ENCODE data around the gene COQ9.

COQ9 gene

DNA sequence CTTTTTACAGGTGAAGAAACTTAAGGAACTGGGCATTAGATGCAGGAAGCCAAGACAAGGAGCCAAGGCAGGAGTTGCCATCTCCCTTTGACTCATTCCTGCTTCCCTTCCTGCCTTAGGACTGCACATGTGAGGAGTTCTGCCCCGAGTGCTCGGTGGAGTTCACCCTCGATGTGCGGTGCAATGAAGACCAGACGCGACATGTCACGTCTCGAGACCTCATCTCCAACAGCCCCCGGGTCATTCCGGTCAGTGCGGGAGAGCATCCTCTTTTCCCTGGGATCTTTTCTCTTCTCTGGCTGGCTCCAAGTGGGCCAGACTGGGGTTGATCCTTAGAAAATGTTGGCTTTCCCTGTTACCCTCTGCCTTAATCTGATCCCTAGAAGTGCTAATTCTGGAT is 21.8 kb downstream of the COQ9 start:
- Histone ChIP-seq H3K9ac (ENCODE audit: low read length) (no peak overlapping the region), H3K4me3 (ENCODE audit: low read length) (no peak overlapping the region), H3K27ac (ENCODE audit: low read depth, low read length) (no peak overlapping the region), H3K27me3 (ENCODE audit: control insufficient read depth, insufficient read depth, low read length) (no peaks in the 10 kb centered on the region), H3K4me1 (ENCODE audit: control insufficient read depth, insufficient read depth, low read length) (peaks cover 3% of the 10 kb centered on the region), H3K36me3 (ENCODE audit: control insufficient read depth, insufficient read depth, low read length) (peaks cover 39% of the 10 kb centered on the region)

DNA sequence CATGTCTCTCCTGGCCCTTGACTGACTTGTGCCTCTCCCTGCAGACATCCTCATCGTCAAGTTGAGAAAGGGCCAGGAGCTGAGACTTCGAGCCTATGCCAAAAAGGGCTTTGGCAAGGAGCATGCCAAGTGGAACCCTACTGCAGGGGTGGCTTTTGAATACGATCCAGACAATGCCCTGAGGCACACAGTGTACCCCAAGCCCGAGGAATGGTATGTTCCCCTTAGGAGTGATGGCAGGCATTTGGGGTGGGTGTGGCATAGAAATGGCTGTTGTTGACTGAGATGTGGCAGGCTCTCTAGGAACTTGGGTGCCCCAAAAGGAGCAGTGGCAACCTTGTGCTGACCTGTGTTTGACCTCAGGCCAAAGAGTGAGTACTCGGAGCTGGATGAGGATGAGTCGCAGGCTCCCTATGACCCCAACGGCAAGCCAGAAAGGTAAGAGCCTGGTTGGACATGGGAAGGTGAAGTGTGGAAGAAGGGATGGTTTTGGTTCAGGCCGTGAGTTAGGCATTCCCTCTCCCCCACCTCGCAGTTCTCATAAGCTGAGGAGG is 22.7 kb downstream of the COQ9 start:
- H3K4me3 ChIP-seq (ENCODE audit: low read length): no peak overlapping the region
- H3K4me1 ChIP-seq (ENCODE audit: control insufficient read depth, insufficient read depth, low read length): peaks cover 1% of the 10 kb centered on the region
- H3K36me3 ChIP-seq (ENCODE audit: control insufficient read depth, insufficient read depth, low read length): peaks cover 38% of the 10 kb centered on the region
- no peak overlapping the region for H3K9ac ChIP-seq (ENCODE audit: low read length)
- H3K27ac ChIP-seq (ENCODE audit: low read depth, low read length): no peak overlapping the region
- H3K27me3 ChIP-seq (ENCODE audit: control insufficient read depth, insufficient read depth, low read length): no peaks in the 10 kb centered on the region

DNA sequence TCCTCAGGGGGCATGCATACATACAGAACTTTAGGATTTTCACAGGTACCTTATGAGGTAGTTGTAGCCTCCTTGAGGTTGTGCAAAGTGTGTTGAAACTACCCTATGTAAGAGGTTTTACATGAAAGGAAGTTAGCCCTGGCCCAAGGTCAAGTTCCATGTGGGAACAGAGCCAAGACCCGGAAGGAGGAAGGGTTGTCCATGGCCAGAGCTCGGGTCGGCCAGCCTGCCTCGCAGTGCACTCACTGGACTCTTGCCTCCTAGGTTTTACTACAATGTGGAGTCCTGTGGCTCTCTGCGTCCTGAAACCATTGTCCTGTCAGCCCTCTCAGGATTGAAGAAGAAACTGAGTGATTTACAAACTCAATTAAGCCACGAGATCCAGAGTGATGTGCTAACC is 23.4 kb downstream of the COQ9 start:
- Histone ChIP-seq H3K9ac (ENCODE audit: low read length) (no peak overlapping the region), H3K4me3 (ENCODE audit: low read length) (no peak overlapping the region), H3K36me3 (ENCODE audit: control insufficient read depth, insufficient read depth, low read length) (peaks cover 36% of the 10 kb centered on the region), H3K27me3 (ENCODE audit: control insufficient read depth, insufficient read depth, low read length) (no peaks in the 10 kb centered on the region), H3K4me1 (ENCODE audit: control insufficient read depth, insufficient read depth, low read length) (no peaks in the 10 kb centered on the region), H3K27ac (ENCODE audit: low read depth, low read length) (no peak overlapping the region)

DNA sequence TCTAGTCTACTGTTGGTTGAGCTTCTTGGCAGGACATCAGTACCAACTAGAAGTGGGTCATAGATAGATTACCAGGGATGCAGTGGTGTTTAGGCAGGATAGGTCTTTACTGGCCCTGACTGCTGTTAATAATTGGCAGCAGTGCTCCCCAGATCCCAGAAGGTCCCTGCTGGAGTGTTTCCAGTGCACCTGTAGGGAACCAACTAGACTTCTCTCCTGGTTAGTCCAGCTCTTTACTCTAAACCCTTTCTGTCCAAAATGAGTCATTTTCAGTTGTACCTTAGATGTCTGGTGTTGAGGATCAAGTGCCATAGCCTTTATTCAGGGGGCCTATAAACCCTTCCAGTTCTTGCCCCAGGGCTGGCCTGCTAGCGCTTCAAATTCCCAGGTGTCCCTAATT is 23.9 kb downstream of the COQ9 start:
- H3K9ac ChIP-seq (ENCODE audit: low read length): no peak overlapping the region
- H3K4me1 ChIP-seq (ENCODE audit: control insufficient read depth, insufficient read depth, low read length): no peaks in the 10 kb centered on the region
- H3K4me3 ChIP-seq (ENCODE audit: low read length): no peak overlapping the region
- peaks cover 33% of the 10 kb centered on the region for H3K36me3 ChIP-seq (ENCODE audit: control insufficient read depth, insufficient read depth, low read length)
- H3K27ac ChIP-seq (ENCODE audit: low read depth, low read length): no peak overlapping the region
- H3K27me3 ChIP-seq (ENCODE audit: control insufficient read depth, insufficient read depth, low read length): no peaks in the 10 kb centered on the region

DNA sequence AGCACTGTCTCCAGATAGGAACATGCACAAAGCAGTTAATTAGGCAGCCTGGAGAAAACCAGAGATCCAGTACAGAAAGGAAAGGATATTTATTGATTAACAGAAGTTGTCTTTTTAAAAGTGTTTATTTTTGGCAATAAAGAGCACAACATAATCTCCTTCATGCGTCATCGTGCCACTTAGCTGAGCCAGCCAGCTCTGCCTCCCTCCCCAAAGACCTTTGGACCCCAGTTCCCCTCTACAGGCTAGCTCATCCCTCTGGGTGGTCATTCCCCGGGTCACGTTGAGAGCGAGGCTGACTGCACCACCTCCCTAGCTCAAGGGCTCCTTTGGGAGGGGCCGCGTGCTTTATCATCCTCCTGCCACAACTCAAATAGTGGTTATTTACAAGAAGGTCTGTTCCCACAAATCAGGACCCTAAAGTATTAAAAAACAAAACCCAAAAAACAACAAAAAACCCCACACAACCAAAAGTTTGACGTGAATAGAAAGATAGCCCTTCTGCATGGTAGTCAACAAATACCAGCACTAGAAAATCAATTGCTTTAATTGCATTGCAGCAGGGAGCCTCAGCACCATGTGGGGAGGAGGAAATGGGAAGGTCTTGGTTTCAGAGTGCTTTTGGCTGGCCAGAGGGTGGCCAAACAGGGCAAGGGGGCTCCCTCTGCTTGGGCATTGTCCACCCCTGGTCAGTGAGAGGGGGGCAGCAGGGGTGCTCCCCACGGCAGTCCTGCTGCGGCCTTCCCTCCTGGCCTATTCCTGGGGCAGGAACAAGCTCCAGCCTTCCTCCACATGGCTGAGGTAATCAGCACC is 24.8 kb downstream of the COQ9 start:
- Histone ChIP-seq H3K9ac (ENCODE audit: low read length) (no peak overlapping the region), H3K36me3 (ENCODE audit: control insufficient read depth, insufficient read depth, low read length) (peaks cover 30% of the 10 kb centered on the region), H3K27me3 (ENCODE audit: control insufficient read depth, insufficient read depth, low read length) (no peaks in the 10 kb centered on the region), H3K4me3 (ENCODE audit: low read length) (no peak overlapping the region), H3K27ac (ENCODE audit: low read depth, low read length) (no peak overlapping the region), H3K4me1 (ENCODE audit: control insufficient read depth, insufficient read depth, low read length) (no peaks in the 10 kb centered on the region)

DNA sequence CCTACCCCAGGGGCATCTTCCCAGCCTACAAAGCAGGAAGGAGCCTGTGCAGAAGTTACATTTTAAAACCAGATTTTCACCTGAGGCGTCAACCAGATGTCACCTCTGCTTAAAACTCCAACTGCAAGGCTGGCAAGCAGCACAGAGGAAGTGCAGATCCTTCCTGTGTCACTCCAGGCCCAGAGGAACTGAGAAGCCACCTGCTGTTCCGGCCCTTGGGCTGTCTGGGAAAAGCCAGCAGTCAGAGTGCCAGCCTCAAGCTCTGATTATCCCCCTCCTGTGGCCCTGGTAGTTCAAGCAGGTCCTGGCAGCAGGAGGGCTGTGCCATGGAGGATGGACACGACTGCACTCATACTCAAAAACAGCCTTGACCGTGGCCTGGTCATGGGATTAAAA is 25.4 kb downstream of the COQ9 start:
- Histone ChIP-seq H3K4me3 (ENCODE audit: low read length) (no peak overlapping the region), H3K4me1 (ENCODE audit: control insufficient read depth, insufficient read depth, low read length) (no peaks in the 10 kb centered on the region), H3K27me3 (ENCODE audit: control insufficient read depth, insufficient read depth, low read length) (no peaks in the 10 kb centered on the region), H3K36me3 (ENCODE audit: control insufficient read depth, insufficient read depth, low read length) (peaks cover 30% of the 10 kb centered on the region), H3K9ac (ENCODE audit: low read length) (no peak overlapping the region), H3K27ac (ENCODE audit: low read depth, low read length) (no peak overlapping the region)

DNA sequence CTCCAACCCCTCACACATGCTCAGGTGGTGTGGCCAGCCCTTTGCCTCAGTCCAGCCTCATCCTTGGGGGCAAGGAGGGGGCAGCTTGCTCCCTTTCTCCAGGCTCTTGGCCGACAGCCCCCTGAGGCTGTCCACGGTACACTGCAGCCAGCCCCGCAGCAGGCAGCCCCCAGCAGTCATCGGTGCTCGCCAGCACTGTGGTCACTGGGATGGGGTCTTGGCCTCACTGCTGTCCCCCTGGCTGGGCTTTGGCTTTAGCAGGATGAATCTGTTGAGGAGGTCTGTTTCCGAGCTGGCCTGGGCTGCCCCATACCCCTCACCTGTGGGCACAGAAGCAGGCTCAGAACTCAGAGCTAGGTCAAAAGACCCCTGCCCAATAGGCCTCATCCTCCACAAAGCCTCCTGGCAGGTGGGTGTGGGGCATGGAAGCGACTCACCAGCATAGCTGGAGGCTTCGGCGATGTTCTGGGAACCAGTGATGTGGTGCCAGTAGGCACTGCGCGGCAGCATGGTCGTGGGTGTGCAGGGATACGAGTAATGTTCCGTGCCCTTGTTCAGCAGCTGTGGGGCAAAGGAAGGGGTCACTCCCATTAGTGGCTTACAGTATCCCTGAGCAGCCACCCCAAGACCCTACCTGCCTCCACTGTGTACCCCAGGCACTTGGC is 26.0 kb downstream of the COQ9 start:
- Histone ChIP-seq H3K27ac (ENCODE audit: low read depth, low read length) (no peak overlapping the region), H3K4me1 (ENCODE audit: control insufficient read depth, insufficient read depth, low read length) (no peaks in the 10 kb centered on the region), H3K9ac (ENCODE audit: low read length) (no peak overlapping the region), H3K36me3 (ENCODE audit: control insufficient read depth, insufficient read depth, low read length) (peaks cover 30% of the 10 kb centered on the region), H3K27me3 (ENCODE audit: control insufficient read depth, insufficient read depth, low read length) (no peaks in the 10 kb centered on the region), H3K4me3 (ENCODE audit: low read length) (no peak overlapping the region)

DNA sequence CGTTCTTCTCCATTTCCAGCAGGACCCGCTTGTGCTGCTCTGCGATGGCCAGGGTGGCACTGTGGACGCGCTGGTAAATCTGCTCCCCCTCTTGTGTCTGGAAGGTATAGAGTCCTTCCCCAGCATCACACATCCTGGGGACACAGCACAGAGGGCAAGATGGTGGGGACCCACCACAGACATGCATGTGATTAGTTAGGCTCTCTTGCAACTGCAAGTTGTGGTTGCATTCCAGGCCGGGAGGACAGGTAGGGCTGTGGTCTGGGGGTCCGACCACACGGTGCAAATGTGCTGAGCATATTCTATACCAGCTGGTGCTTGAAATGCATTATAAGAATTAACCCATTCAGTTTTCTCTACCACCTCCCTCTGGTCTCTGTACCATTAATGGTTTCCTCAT is 26.6 kb downstream of the COQ9 start:
- Histone ChIP-seq H3K27ac (ENCODE audit: low read depth, low read length) (no peak overlapping the region), H3K4me3 (ENCODE audit: low read length) (no peak overlapping the region), H3K9ac (ENCODE audit: low read length) (no peak overlapping the region), H3K36me3 (ENCODE audit: control insufficient read depth, insufficient read depth, low read length) (peaks cover 26% of the 10 kb centered on the region), H3K4me1 (ENCODE audit: control insufficient read depth, insufficient read depth, low read length) (no peaks in the 10 kb centered on the region), H3K27me3 (ENCODE audit: control insufficient read depth, insufficient read depth, low read length) (no peaks in the 10 kb centered on the region)

DNA sequence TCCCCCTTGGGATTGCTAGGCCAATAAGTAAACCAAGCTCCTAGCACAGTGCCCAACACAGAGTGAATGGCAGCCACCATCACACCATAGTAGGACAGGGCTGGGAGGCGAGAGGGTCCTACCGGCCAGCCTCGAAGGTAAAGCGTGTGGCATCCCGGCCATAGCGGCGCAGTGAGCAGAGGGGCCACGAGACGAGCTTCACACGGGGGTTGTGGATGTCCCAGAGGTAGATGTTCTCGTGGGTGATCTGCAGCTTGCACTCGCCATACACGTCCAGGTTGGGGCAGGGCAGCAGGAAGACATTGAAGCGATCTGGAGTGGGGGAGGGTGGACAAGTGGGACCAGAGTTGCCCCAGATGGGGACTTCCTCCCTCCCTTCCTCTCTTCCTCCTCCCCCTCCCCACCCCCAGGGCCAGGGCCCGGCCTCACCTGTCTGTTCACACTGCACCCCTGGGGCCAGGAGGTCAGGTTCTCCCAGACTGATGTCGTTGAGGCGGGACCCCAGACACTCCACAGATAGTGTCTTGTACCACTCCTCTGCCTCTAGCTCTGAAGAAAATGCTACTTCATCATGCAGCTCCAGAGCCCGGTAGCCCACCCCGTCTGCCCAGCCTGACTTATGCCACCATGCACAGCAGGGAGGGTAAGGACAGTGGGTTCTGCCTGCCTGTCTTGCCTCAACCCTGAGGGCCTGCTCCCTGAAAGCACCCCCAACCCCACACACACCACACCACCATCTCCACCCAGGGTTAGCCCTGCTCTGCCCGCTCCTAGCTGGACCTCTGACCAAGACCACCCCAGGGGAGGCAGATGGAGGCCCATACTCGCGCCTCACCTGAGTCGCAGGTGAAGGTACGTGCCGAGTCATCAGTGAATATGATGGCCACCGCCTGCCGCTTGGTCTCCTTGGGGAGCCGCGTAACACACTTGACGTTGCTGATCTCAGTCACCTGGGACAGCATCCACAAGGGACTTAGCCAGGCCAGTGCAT is 27.7 kb downstream of the COQ9 start:
- no peaks in the 10 kb centered on the region for H3K27me3 ChIP-seq (ENCODE audit: control insufficient read depth, insufficient read depth, low read length)
- H3K36me3 ChIP-seq (ENCODE audit: control insufficient read depth, insufficient read depth, low read length): peaks cover 18% of the 10 kb centered on the region
- H3K4me3 ChIP-seq (ENCODE audit: low read length): no peak overlapping the region
- no peaks in the 10 kb centered on the region for H3K4me1 ChIP-seq (ENCODE audit: control insufficient read depth, insufficient read depth, low read length)
- H3K27ac ChIP-seq (ENCODE audit: low read depth, low read length): no peak overlapping the region
- H3K9ac ChIP-seq (ENCODE audit: low read length): no peak overlapping the region

DNA sequence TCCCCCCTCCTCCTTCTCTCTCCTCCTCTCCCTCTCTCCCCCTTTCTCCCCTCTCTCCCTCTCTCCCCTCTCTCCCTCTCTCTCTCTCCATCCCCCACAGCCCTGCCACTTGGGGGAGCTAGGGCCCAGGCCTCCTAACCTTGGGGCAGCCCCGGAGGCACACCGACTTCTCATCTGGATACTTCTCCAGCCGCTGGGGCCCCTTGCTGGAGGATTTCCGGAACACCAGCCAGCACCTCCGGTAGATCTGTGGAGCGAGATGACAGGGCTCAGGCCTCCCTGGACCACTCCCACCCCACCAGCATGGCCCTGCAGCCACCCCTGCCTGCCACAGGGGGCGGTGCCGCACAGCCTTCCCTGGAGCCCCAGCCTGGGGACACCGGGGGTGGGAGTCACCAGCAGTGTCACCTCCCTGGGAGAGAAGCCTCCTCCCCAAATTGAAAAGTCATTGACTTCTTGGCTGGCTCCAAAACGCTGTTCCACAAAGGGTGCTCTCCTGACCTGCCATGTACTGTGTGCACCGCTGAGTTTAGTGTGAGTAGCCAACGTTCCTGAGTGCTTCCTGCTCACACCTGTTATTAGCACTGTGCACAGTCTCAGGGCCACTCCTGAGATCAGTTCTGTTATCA is 28.5 kb downstream of the COQ9 start:
- Histone ChIP-seq H3K27ac (ENCODE audit: low read depth, low read length) (no peak overlapping the region), H3K9ac (ENCODE audit: low read length) (no peak overlapping the region), H3K4me1 (ENCODE audit: control insufficient read depth, insufficient read depth, low read length) (no peaks in the 10 kb centered on the region), H3K27me3 (ENCODE audit: control insufficient read depth, insufficient read depth, low read length) (no peaks in the 10 kb centered on the region), H3K4me3 (ENCODE audit: low read length) (no peak overlapping the region), H3K36me3 (ENCODE audit: control insufficient read depth, insufficient read depth, low read length) (peaks cover 10% of the 10 kb centered on the region)

DNA sequence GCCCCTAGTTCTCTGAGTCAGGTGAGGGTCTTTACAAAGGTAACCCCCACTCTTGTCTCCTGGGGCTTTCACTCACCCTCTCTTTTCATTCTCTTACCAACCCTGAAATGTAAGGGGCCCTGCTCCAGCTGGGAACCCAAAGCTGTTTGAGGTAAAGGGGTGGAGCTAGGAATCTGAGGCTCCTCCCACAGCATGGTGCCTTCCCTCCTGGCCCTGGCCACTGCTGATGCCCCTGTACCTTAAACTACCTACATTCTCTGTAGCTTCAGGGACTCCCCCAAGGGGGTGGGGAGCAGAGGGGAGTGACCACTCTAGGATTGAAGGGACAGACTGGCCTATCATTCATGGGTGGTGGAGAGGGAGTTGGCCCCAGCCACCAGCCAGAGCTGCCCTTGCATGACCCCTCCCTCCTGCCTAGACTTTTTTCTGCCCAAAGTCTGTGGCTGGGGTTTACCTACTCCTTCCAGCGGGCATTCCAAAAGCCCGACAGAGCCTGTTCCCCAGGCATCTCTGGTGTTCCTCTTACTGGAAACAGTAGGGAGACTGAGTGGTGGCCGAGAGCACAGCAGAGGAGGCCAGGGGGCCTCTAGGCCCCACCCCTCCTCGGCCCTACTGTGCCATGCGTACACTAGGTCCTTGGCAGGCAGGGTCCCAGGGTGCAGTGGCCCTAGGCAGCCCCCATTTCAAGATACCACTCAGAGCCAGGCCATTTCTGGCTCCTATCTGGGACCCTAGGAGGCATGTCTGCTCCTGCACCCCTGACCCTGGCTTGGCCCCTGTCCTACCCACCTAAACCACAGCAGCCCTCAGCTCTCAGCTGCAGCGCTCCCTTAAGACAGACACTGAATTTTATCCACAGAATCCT is 29.5 kb downstream of the COQ9 start:
- Histone ChIP-seq H3K36me3 (ENCODE audit: control insufficient read depth, insufficient read depth, low read length) (peaks cover 10% of the 10 kb centered on the region), H3K27me3 (ENCODE audit: control insufficient read depth, insufficient read depth, low read length) (no peaks in the 10 kb centered on the region), H3K27ac (ENCODE audit: low read depth, low read length) (no peak overlapping the region), H3K4me1 (ENCODE audit: control insufficient read depth, insufficient read depth, low read length) (no peaks in the 10 kb centered on the region), H3K4me3 (ENCODE audit: low read length) (no peak overlapping the region), H3K9ac (ENCODE audit: low read length) (no peak overlapping the region)

Data from rectal smooth muscle tissue (tissue), 1 donor.